Endothelial cell of umbilical vein (primary cell): Measurements from ENCODE around the gene GRAMD2B. TPM values are rescaled to one million over a fixed set of nuclear protein-coding genes. Genes with fewer than 3 reads are reported as not detected.

Source experiments
- BruUV-seq: library from RNA; stranded (reverse); fragments of 400-500 nt; replicated peaks from 2 replicates; lab custom pipeline; 2021; lab: Mats Ljungman, UMichigan
- CTCF ChIA-PET: fragments of 300-600, 350-600 bp; sonication (Branson Sonifier 250); formaldehyde crosslinking; loops from one replicate; lab custom pipeline; 2021; ENCODE audit warnings: antibody characterized with exemption, inconsistent platforms; lab: Charles Lee
- POLR2A ChIA-PET: fragments of 300-600, 350-600 bp; sonication (Branson Sonifier 250); formaldehyde crosslinking; loops from one replicate; lab custom pipeline; 2021; ENCODE audit warnings: antibody characterized with exemption, inconsistent platforms; lab: Charles Lee
- DNase-seq: peaks from one replicate; pipeline ENCODE4 v3.0.0-alpha.2; 2011; ENCODE audit warnings: low read depth, low spot score
- FAIRE-seq: peaks from 2 replicates; lab custom pipeline; 2011; peaks lifted over from hg19 to GRCh38; lab: Jason Lieb, UNC
- H2AFZ ChIP-seq: 2 replicates; pipeline ENCODE4 v1.6.0; 2012; ENCODE audit warnings: low read depth, low read length, control low read depth, inconsistent platforms
- H3K27ac ChIP-seq: 2 replicates; pipeline ENCODE4 v1.5.1; 2011; ENCODE audit warnings: low read depth, mild to moderate bottlenecking, control low read depth, low read length, moderate library complexity; ENCODE audit not compliant: insufficient read depth
- H3K27me3 ChIP-seq, 2 experiments: 2 replicates each; pipeline versions ENCODE4 v1.6.0 to v1.6.1; 2011; ENCODE audit warnings: low read length in 2 of 2, mixed read lengths in 1 of 2; ENCODE audit not compliant: control insufficient read depth in 2 of 2, insufficient read depth in 2 of 2
- H3K36me3 ChIP-seq, 2 experiments: 2 replicates in 1 of 2; 3 replicates in 1 of 2; pipeline ENCODE4 v1.5.1; 2011; ENCODE audit warnings: low read length in 2 of 2, mild to moderate bottlenecking in 1 of 2, moderate library complexity in 1 of 2; ENCODE audit not compliant: control insufficient read depth in 2 of 2, insufficient read depth in 2 of 2; ENCODE audit errors: extremely low read depth in 1 of 2
- H3K4me1 ChIP-seq: 3 replicates; pipeline ENCODE4 v1.5.1; 2011; ENCODE audit warnings: mild to moderate bottlenecking, low read length; ENCODE audit not compliant: control insufficient read depth, insufficient read depth; ENCODE audit errors: extremely low read depth
- H3K4me2 ChIP-seq: 2 replicates; pipeline ENCODE4 v1.6.1; 2011; ENCODE audit warnings: low read length, control low read depth, mixed read lengths; ENCODE audit not compliant: insufficient read depth
- H3K4me3 ChIP-seq, 3 experiments: fragments of 200-600 bp in 1 of 3; sonication (generic), shearing (Covaris generic) in 1 of 3; replicated peaks in 1 of 3; 2 replicates each; pipeline ENCODE4 v1.5.1; 2011 to 2016; ENCODE audit warnings: control low read depth in 3 of 3, low read length in 3 of 3, mild to moderate bottlenecking in 2 of 3, inconsistent platforms in 1 of 3, low read depth in 1 of 3, moderate library complexity in 1 of 3; ENCODE audit not compliant: insufficient read depth in 1 of 3
- H3K79me2 ChIP-seq: 2 replicates; pipeline ENCODE4 v1.6.0; 2012; ENCODE audit warnings: low read length, inconsistent platforms; ENCODE audit not compliant: control insufficient read depth, insufficient read depth
- H3K9ac ChIP-seq: replicated peaks from 2 replicates; pipeline ENCODE3; 2011; ENCODE audit warnings: low read length, control low read depth; ENCODE audit not compliant: insufficient read depth; ENCODE audit errors: extremely low read depth
- H3K9me1 ChIP-seq: replicated peaks from 3 replicates; pipeline ENCODE4 v1.6.0; 2011; ENCODE audit warnings: mild to moderate bottlenecking, low read length; ENCODE audit not compliant: control insufficient read depth, insufficient read depth; ENCODE audit errors: extremely low read depth
- H3K9me3 ChIP-seq: replicated peaks from 2 replicates; pipeline ENCODE4 v1.5.1; 2012; ENCODE audit warnings: low read length, inconsistent platforms; ENCODE audit not compliant: control insufficient read depth, insufficient read depth
- H4K20me1 ChIP-seq: replicated peaks from 2 replicates; pipeline ENCODE3; 2011; ENCODE audit warnings: mild to moderate bottlenecking, low read length; ENCODE audit not compliant: control insufficient read depth, insufficient read depth; ENCODE audit errors: extremely low read depth
- CTCF ChIP-seq, 2 donors: IDR thresholded peaks; 1 replicate in 1 of 2; 2 replicates in 1 of 2; pipeline ENCODE4 v1.5.1; 2011; ENCODE audit warnings: low read length in 2 of 2, mild to moderate bottlenecking in 2 of 2, moderate library complexity in 2 of 2, control low read depth in 1 of 2, inconsistent platforms in 1 of 2, low read depth in 1 of 2; ENCODE audit not compliant: insufficient read depth in 1 of 2; ENCODE audit errors: extremely low read depth in 1 of 2
- EZH2 ChIP-seq: IDR thresholded peaks from 2 replicates; pipeline ENCODE4 v1.6.1; 2012; ENCODE audit warnings: borderline replicate concordance, low read depth, mild to moderate bottlenecking, moderate library complexity, low read length, inconsistent platforms; ENCODE audit not compliant: severe bottlenecking
- FOS ChIP-seq: IDR thresholded peaks from 2 replicates; pipeline ENCODE4 v1.6.1; 2011; ENCODE audit warnings: mild to moderate bottlenecking, low read length, moderate library complexity, borderline replicate concordance; ENCODE audit not compliant: insufficient read depth
- GATA2 ChIP-seq: IDR thresholded peaks from 2 replicates; pipeline ENCODE4 v1.7.0; 2011; ENCODE audit warnings: low read depth, mild to moderate bottlenecking, moderate library complexity, mixed read lengths, low read length; ENCODE audit not compliant: insufficient read length, insufficient read depth
- JUN ChIP-seq: IDR thresholded peaks from 2 replicates; pipeline ENCODE4 v1.6.1; 2011; ENCODE audit warnings: borderline replicate concordance, low read depth; ENCODE audit not compliant: insufficient read length, insufficient read depth
- MAX ChIP-seq: IDR thresholded peaks from 2 replicates; pipeline ENCODE4 v1.6.1; 2011; ENCODE audit not compliant: insufficient read depth, insufficient read length
- MYC ChIP-seq: IDR thresholded peaks from one replicate; pipeline ENCODE4 v1.6.1; 2011; ENCODE audit warnings: mild to moderate bottlenecking, low read depth, low read length
- POLR2A ChIP-seq: IDR thresholded peaks from 2 replicates; pipeline ENCODE4 v1.6.1; 2012; ENCODE audit warnings: low read depth, mild to moderate bottlenecking, control low read depth, low read length
- POLR2AphosphoS5 ChIP-seq: IDR thresholded peaks from 2 replicates; pipeline ENCODE4 v1.6.1; 2012; ENCODE audit warnings: low read depth, mild to moderate bottlenecking, control low read depth, low read length, moderate library complexity; ENCODE audit not compliant: insufficient read depth
- dilution Hi-C: fragments of 300-500 bp; cut with MboI; formaldehyde crosslinking; loops from one replicate; pipeline ENCODE4 v1.15.0; 2019; ENCODE audit warnings: low sequenced_read_pairs; ENCODE audit not compliant: extremely low pct_ligation_motif_present
- intact Hi-C: fragments of 100-400 bp; cut with micrococcal nuclease; formaldehyde crosslinking; loops from one replicate; pipeline ENCODE4 v1.10.0; 2022
- polyA plus RNA-seq, 4 experiments: library from polyadenylated mRNA; depleted of rRNA in 3 of 4; stranded (reverse) in 3 of 4; unstranded in 1 of 4; fragments of >200 nt; gene quantifications; 2 replicates each; pipeline versions ENCODE4 v1.2.1 to v1.2.3, GENCODE V29; 2011 to 2012; ENCODE audit warnings: missing spikeins in 1 of 4
- total RNA-seq: library from RNA; stranded (reverse); gene quantifications from 2 replicates; pipeline ENCODE4 v1.2.3, GENCODE V29; 2021

The GRAMD2B gene
- total and polyA plus RNA-seq, 2 donors (not counting 3 experiments of a cell fraction or from before 2014, with no cell fraction given): 2.0 to 5.5 TPM

DNA sequence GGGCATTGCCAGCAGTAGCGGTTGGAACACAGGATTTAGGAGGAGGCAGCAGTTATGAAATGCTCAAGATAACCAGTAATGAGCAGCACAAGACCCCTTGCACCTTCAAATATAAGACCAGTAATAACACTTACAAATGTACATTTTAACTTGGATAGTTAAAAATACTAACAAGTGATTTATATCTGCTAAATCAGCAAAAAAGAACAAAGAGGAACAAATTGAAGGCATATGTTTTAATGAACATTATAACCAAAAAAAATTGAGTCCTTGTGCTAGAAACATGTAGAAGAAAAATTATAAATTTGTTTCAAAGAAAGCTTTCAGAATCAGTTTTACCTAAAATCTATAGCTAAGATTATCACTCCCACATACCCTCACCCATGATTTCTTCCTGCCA, 119.8 kb downstream of the GRAMD2B start:
- Histone ChIP-seq H3K9ac (no peak overlapping the region), H3K4me3 (no peak overlapping the region), H4K20me1 (no peaks in the 10 kb centered on the region), H3K4me1 (no peaks in the 10 kb centered on the region), H3K9me3 (no peaks in the 10 kb centered on the region), H3K27me3 (no peaks in the 10 kb centered on the region), H3K4me2 (no peak overlapping the region), H3K9me1 (no peaks in the 10 kb centered on the region), H3K27ac (no peak overlapping the region), H2AFZ (no peak overlapping the region), H3K79me2 (no peaks in the 10 kb centered on the region), H3K36me3 (peaks cover 0 to 13% of the 10 kb centered on the region in 2 experiments)
- no peak for DNase-seq
- BruUV-seq: no TSS peak
- intact Hi-C loops: no loop called here
- FAIRE-seq: no peak
- POLR2A ChIA-PET: no interaction called here
- TF ChIP-seq JUN (no peak), GATA2 (no peak), CTCF (IDR thresholded peaks at IDR 0.05; ENCODE audit: extremely low read depth in 1 of 2, insufficient read depth in 1 of 2, low read depth in 1 of 2, low read length in 2 of 2) (no peak), MYC (no peak), POLR2AphosphoS5 (no peak), POLR2A (no peak), FOS (no peak), EZH2 (no peak), MAX (no peak)
- dilution Hi-C loops: loop anchor here (25.0 kb wide), 1 partner anchor 206 kb away; no protein-coding TSS in a partner anchor
- CTCF ChIA-PET: interaction anchor here (0.7 to 7.6 kb wide), 15 partner anchors 12 to 1586 kb away, joined by 3 to 128 read pairs (median 4); partner anchors contain the start of genes ALDH7A1 and PHAX
